Measurements from ENCODE around the gene CAP1. TPM values are rescaled to one million over a fixed set of nuclear protein-coding genes. Genes with fewer than 3 reads are reported as not detected.
"Not testable (repeated sequence)": the region's sequence is repeated elsewhere in the genome, so short reads cannot be mapped to it uniquely, and the experiment has no call there.

Gene CAP1
- polyA plus RNA-seq, 1 donor from 2014 or later, result 162 TPM

DNA sequence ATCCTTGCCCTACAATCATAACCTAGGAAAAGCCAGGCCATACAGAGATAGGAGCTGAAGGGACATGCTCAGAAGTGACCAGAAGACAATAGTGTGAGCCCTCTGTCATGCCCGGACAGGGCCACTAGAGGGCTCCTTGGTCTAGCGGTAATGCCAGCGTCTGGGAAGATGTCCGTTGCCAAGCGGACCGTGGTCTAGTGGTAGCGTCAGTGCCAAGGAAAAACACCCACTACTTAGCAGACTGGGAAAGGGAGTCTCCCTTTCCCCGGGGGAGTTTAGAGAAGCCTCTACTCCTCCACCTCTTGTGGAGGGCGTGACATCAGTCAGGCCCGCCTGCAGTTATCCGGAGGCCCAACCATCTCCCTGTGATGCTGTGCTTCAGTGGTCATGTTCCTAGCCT, 44.2 kb downstream of the CAP1 start:
- peak; percentile 64 for TF ChIP-seq SMC3 (conservative IDR thresholded peaks at IDR 0.05; ENCODE audit: poor library complexity)
- TF ChIP-seq, protein P1, sequence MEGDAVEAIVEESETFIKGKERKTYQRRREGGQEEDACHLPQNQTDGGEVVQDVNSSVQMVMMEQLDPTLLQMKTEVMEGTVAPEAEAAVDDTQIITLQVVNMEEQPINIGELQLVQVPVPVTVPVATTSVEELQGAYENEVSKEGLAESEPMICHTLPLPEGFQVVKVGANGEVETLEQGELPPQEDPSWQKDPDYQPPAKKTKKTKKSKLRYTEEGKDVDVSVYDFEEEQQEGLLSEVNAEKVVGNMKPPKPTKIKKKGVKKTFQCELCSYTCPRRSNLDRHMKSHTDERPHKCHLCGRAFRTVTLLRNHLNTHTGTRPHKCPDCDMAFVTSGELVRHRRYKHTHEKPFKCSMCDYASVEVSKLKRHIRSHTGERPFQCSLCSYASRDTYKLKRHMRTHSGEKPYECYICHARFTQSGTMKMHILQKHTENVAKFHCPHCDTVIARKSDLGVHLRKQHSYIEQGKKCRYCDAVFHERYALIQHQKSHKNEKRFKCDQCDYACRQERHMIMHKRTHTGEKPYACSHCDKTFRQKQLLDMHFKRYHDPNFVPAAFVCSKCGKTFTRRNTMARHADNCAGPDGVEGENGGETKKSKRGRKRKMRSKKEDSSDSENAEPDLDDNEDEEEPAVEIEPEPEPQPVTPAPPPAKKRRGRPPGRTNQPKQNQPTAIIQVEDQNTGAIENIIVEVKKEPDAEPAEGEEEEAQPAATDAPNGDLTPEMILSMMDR (IDR thresholded peaks at IDR 0.05; ENCODE audit: poor library complexity, severe bottlenecking), result peak; percentile 66
- H3K4me2 ChIP-seq (ENCODE audit: low read length); H3K9ac ChIP-seq (ENCODE audit: low read length); H3K4me3 ChIP-seq (ENCODE audit: low read length); H3K9me2 ChIP-seq (ENCODE audit: insufficient read depth, low read length); H4K20me1 ChIP-seq (ENCODE audit: insufficient read depth); H3K9me3 ChIP-seq (ENCODE audit: low read length); H3K27ac ChIP-seq (ENCODE audit: low read length); H3K79me2 ChIP-seq (replicated peaks; ENCODE audit: insufficient read depth, low read length); H3K27me3 ChIP-seq (ENCODE audit: insufficient read depth, low read depth, low read length); H2AFZ ChIP-seq (ENCODE audit: low read depth, low read length); H3K36me3 ChIP-seq (ENCODE audit: insufficient read depth, low read length); H3F3A ChIP-seq (ENCODE audit: insufficient read depth, low read length, poor library complexity, severe bottlenecking): not testable (repeated sequence)

DNA sequence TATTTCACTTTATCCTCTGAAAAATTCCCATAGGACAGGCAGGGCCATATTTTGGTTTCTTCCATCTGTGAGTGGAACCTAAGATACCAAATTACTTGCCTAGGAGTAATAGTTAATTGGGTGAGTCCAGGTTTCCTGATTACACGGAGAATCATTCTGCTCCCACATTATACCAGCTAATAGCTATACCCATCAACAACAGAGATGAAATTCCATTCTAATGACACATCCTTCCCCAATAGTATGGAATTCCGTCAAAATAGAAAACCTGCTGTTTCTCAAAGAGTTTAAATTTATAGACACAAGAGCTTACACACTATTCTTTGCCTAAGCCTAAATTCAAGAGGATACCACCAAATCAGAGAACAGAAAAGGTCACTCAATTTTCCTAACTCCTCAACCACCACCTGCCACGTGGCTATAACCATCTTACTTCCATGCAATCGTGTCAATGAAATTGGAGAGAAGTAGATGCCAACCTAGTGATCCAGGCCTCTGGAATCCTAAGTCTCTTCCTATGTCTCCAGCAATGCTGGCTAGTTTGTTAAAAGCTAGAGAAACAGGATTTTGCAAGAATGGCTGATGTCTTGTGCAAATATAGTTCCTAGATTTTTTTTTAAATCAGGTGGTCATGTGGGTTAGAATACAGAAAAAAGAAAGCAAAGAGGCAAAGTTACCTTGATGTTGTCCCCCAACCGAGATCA, 50.3 kb downstream of the CAP1 start:
- H3K4me2 ChIP-seq (ENCODE audit: low read length), result no peak overlapping the region
- H3K36me3 ChIP-seq (ENCODE audit: insufficient read depth, low read length), result peaks cover 14% of the 10 kb centered on the region
- H3F3A ChIP-seq (ENCODE audit: insufficient read depth, low read length, poor library complexity, severe bottlenecking), result no peaks in the 10 kb centered on the region
- TF ChIP-seq EP300 (conservative IDR thresholded peaks at IDR 0.05; ENCODE audit: poor library complexity, severe bottlenecking) (no peak), TAF1 (IDR thresholded peaks at IDR 0.05; ENCODE audit: low read depth) (no peak), POLR2AphosphoS5 (IDR thresholded peaks at IDR 0.05) (no peak), EZH2 (IDR thresholded peaks at IDR 0.05; ENCODE audit: borderline replicate concordance, insufficient read depth, low read length, poor library complexity, severe bottlenecking) (no peak), SMC3 (conservative IDR thresholded peaks at IDR 0.05; ENCODE audit: poor library complexity) (no peak), MXI1 (conservative IDR thresholded peaks at IDR 0.05; ENCODE audit: poor library complexity, severe bottlenecking) (no peak), RAD21 (conservative IDR thresholded peaks at IDR 0.05) (no peak)
- TF ChIP-seq, protein P2, sequence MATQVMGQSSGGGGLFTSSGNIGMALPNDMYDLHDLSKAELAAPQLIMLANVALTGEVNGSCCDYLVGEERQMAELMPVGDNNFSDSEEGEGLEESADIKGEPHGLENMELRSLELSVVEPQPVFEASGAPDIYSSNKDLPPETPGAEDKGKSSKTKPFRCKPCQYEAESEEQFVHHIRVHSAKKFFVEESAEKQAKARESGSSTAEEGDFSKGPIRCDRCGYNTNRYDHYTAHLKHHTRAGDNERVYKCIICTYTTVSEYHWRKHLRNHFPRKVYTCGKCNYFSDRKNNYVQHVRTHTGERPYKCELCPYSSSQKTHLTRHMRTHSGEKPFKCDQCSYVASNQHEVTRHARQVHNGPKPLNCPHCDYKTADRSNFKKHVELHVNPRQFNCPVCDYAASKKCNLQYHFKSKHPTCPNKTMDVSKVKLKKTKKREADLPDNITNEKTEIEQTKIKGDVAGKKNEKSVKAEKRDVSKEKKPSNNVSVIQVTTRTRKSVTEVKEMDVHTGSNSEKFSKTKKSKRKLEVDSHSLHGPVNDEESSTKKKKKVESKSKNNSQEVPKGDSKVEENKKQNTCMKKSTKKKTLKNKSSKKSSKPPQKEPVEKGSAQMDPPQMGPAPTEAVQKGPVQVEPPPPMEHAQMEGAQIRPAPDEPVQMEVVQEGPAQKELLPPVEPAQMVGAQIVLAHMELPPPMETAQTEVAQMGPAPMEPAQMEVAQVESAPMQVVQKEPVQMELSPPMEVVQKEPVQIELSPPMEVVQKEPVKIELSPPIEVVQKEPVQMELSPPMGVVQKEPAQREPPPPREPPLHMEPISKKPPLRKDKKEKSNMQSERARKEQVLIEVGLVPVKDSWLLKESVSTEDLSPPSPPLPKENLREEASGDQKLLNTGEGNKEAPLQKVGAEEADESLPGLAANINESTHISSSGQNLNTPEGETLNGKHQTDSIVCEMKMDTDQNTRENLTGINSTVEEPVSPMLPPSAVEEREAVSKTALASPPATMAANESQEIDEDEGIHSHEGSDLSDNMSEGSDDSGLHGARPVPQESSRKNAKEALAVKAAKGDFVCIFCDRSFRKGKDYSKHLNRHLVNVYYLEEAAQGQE (IDR thresholded peaks at IDR 0.05; ENCODE audit: borderline replicate concordance), result no peak
- TF ChIP-seq, protein P1 (IDR thresholded peaks at IDR 0.05; ENCODE audit: poor library complexity, severe bottlenecking), result no peak
- no peak overlapping the region for H3K4me3 ChIP-seq (ENCODE audit: low read length)
- peaks cover under 1% of the 10 kb centered on the region for H3K79me2 ChIP-seq (replicated peaks; ENCODE audit: insufficient read depth, low read length)
- no peak overlapping the region for H2AFZ ChIP-seq (ENCODE audit: low read depth, low read length)
- H4K20me1 ChIP-seq (ENCODE audit: insufficient read depth), result no peaks in the 10 kb centered on the region
- no peaks in the 10 kb centered on the region for H3K9me2 ChIP-seq (ENCODE audit: insufficient read depth, low read length)
- no peaks in the 10 kb centered on the region for H3K9me3 ChIP-seq (ENCODE audit: low read length)
- H3K27me3 ChIP-seq (ENCODE audit: insufficient read depth, low read depth, low read length), result no peaks in the 10 kb centered on the region
- H3K27ac ChIP-seq (ENCODE audit: low read length), result no peak overlapping the region
- H3K9ac ChIP-seq (ENCODE audit: low read length), result no peak overlapping the region

Data from neural cell (in vitro differentiated cells).